CD4-positive, alpha-beta T cell (primary cell): Measurements from ENCODE around the gene CPNE8. TPM values are rescaled to one million over a fixed set of nuclear protein-coding genes. Genes with fewer than 3 reads are reported as not detected.

Experiments
- ATAC-seq: fragments of 200-7000 bp; cut with Tn5 transposase; one replicate; pipeline ENCODE4 v1.10.0; 2022; ENCODE audit warnings: mild to moderate bottlenecking; ENCODE audit not compliant: poor library complexity
- CTCF ChIA-PET: fragments of 350-600 bp; sonication (Branson Sonifier 250); formaldehyde crosslinking; loops from one replicate; lab custom pipeline; 2021; ENCODE audit warnings: antibody characterized with exemption, inconsistent platforms; lab: Charles Lee
- POLR2A ChIA-PET: fragments of 350-600 bp; sonication (Branson Sonifier 250); formaldehyde crosslinking; loops from one replicate; lab custom pipeline; 2021; ENCODE audit warnings: antibody characterized with exemption, inconsistent platforms; lab: Charles Lee
- DNase-seq, 14 experiments: peaks; one replicate each; pipeline ENCODE4 v3.0.0-alpha.2; 2013 to 2020; ENCODE audit warnings: mixed read lengths in 2 of 14
- H3K27ac ChIP-seq, 2 donors: one replicate each; pipeline versions ENCODE4 v1.5.1 to v1.7.0; 2013; ENCODE audit warnings: low read length in 2 of 2, low read depth in 1 of 2, mild to moderate bottlenecking in 1 of 2
- H3K27me3 ChIP-seq, 2 experiments: 1 replicate in 1 of 2; 2 replicates in 1 of 2; pipeline versions ENCODE4 v1.6.1 to v1.7.0; 2013; ENCODE audit warnings: low read length in 2 of 2, control low read depth in 1 of 2, mild to moderate bottlenecking in 1 of 2, moderate library complexity in 1 of 2; ENCODE audit not compliant: insufficient read depth in 2 of 2, control insufficient read depth in 1 of 2
- H3K36me3 ChIP-seq: one replicate; pipeline ENCODE4 v1.6.1; 2013; ENCODE audit warnings: low read length, control low read depth; ENCODE audit not compliant: insufficient read depth
- H3K4me1 ChIP-seq: one replicate; pipeline ENCODE4 v1.6.1; 2013; ENCODE audit warnings: low read length, control low read depth; ENCODE audit not compliant: insufficient read depth
- H3K4me3 ChIP-seq: one replicate; pipeline ENCODE4 v1.5.1; 2013; ENCODE audit warnings: mild to moderate bottlenecking, low read length, moderate library complexity
- H3K9me3 ChIP-seq, 2 experiments: 1 replicate in 1 of 2; 2 replicates in 1 of 2; pipeline versions ENCODE4 v1.6.1 to v1.7.0; 2013; ENCODE audit warnings: low read length in 2 of 2, mild to moderate bottlenecking in 2 of 2, control low read depth in 1 of 2, moderate library complexity in 1 of 2; ENCODE audit not compliant: control insufficient read depth in 1 of 2, insufficient read depth in 1 of 2
- H3K27ac Mint-ChIP-seq: one replicate; pipeline ENCODE4 v1.8.0; 2020; ENCODE audit warnings: mixed read lengths
- H3K27me3 Mint-ChIP-seq: one replicate; pipeline ENCODE4 v1.8.0; 2021; ENCODE audit warnings: mixed read lengths
- H3K36me3 Mint-ChIP-seq: one replicate; pipeline ENCODE4 v1.8.0; 2021; ENCODE audit warnings: low read depth, mixed read lengths
- H3K4me1 Mint-ChIP-seq: one replicate; pipeline ENCODE4 v1.8.0; 2021; ENCODE audit warnings: low read depth, mixed read lengths
- H3K4me3 Mint-ChIP-seq: one replicate; pipeline ENCODE4 v1.8.0; 2020; ENCODE audit warnings: mild to moderate bottlenecking, mixed read lengths
- H3K9me3 Mint-ChIP-seq: one replicate; pipeline ENCODE4 v1.8.0; 2020; ENCODE audit warnings: mixed read lengths
- CTCF ChIP-seq: fragments of 200-600 bp; IDR thresholded peaks from one replicate; pipeline ENCODE4 v1.8.0; 2022; ENCODE audit warnings: antibody characterized with exemption, mild to moderate bottlenecking
- intact Hi-C, 2 experiments: fragments of 100-400 bp; cut with DNase I in 1 of 2; cut with micrococcal nuclease in 1 of 2; formaldehyde crosslinking; loops; one replicate each; pipeline versions ENCODE4 v1.15.1 to v1.9.0; 2023 to 2025; cut with DNase I, micrococcal nuclease
- total RNA-seq, 174 experiments: library from RNA in 2 of 174; stranded (reverse) in 2 of 174; gene quantifications; one replicate each; pipeline ENCODE4 v1.2.3 and lab custom pipeline; 2021 to 2026

Gene CPNE8
- total RNA-seq, 2 experiments from 2014 or later: 2.7 to 3.6 TPM

DNA sequence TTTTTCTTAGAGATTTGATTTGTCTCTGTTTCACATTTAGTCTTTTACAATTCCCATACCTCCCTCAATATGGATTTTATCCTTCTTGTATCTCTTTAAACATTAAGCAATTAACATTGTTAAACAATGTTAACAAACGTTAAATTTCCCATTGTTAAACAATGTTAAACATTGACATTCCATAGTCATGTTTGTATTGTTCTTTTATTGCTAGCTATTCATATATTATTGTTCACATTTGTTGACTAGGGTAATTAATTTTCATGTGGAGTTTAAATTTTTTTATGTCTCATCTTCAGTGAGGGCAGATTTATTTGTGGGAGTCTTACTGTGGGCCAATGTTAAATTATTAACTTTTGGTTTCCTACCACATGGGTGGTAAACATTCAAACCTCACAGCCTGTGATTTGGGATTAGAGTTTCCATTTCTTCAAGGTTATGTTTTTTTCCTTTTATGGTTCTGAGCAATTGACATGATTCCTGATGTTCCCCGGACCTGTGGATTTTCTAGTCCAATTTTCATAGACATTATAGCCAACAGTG is 294.5 kb downstream of the CPNE8 start:
- Mint-ChIP-seq H3K4me3 (no peak overlapping the region), H3K36me3 (no peaks in the 10 kb centered on the region), H3K9me3 (peaks cover 7% of the 10 kb centered on the region), H3K27me3 (no peaks in the 10 kb centered on the region), H3K27ac (no peak overlapping the region), H3K4me1 (no peaks in the 10 kb centered on the region)
- intact Hi-C loops: no loop called here
- ChIA-PET POLR2A (no interaction called here), CTCF (no interaction called here)
- ATAC-seq (no peak), DNase-seq (no peak)
- H3K27ac ChIP-seq: no peak overlapping the region
- no peaks in the 10 kb centered on the region for H3K36me3 ChIP-seq
- no peaks in the 10 kb centered on the region for H3K9me3 ChIP-seq
- no peaks in the 10 kb centered on the region for H3K4me1 ChIP-seq
- no peaks in the 10 kb centered on the region for H3K27me3 ChIP-seq
- TF ChIP-seq CTCF: no peak
- no peak overlapping the region for H3K4me3 ChIP-seq

DNA sequence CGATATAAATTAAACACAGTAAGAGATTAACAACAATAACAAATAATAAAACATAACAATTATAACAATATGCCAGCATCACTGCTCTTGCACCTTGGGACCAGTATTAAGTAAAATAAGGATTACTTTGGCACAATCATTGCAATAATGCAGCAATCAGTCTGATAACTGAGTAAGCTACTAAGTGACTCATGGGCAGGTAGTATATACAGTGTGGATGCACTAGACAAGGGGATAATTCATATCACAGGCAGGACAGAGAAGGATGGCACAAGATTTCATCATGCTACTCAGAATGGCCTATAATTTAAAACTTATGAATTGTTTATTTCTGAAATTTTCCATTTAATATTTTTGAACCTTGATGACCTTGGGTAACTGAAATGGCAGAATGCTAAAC is 298.1 kb downstream of the CPNE8 start:
- intact Hi-C loops: no loop called here
- no peaks in the 10 kb centered on the region for H3K27me3 Mint-ChIP-seq
- Histone ChIP-seq H3K4me3 (no peak overlapping the region), H3K27ac (no peak overlapping the region), H3K4me1 (no peaks in the 10 kb centered on the region), H3K27me3 (no peaks in the 10 kb centered on the region), H3K36me3 (no peaks in the 10 kb centered on the region), H3K9me3 (no peaks in the 10 kb centered on the region)
- H3K36me3 Mint-ChIP-seq: no peaks in the 10 kb centered on the region
- ATAC-seq: no peak
- ChIA-PET CTCF (no interaction called here), POLR2A (no interaction called here)
- H3K4me3 Mint-ChIP-seq: no peak overlapping the region
- DNase-seq: no peak
- no peak for TF ChIP-seq CTCF
- peaks cover 6% of the 10 kb centered on the region for H3K9me3 Mint-ChIP-seq
- H3K4me1 Mint-ChIP-seq: no peaks in the 10 kb centered on the region
- no peak overlapping the region for H3K27ac Mint-ChIP-seq
